ENCODE measurements around the gene CEP72.

- TF ChIP-seq CTCF (IDR thresholded peaks at IDR 0.05) (no peak), SIN3A (IDR thresholded peaks at IDR 0.05; ENCODE audit: borderline replicate concordance, low read depth, low read length) (no peak), GABPA (IDR thresholded peaks at IDR 0.05; ENCODE audit: low read depth) (no peak), POLR2AphosphoS5 (IDR thresholded peaks at IDR 0.05; ENCODE audit: low read depth, low read length) (no peak), ZBTB33 (IDR thresholded peaks at IDR 0.05; ENCODE audit: borderline replicate concordance, low read depth) (no peak)
These were observed 621 bp downstream of the CEP72 start for GRCh38 chr5:612498-613424.

Data from SK-N-SH (cell line).